Spleen (tissue), 7 donors: ENCODE measurements around the gene OPRL1.

ENCODE experiments used
- POLR2A ChIP-seq, 3 donors: fragments of 450-650 bp; IDR thresholded peaks; one replicate each; pipeline ENCODE4 v1.5.1; 2017; ENCODE audit warnings: antibody characterized with exemption in 3 of 3, mild to moderate bottlenecking in 1 of 3
- TF ChIP-seq, protein P1 (sequence below), 11 experiments: fragments of 200-600 bp in 7 of 11; fragments of 450-650 bp in 4 of 11; sonication (generic) in 4 of 11; IDR thresholded peaks in 8 of 11; conservative IDR thresholded peaks in 3 of 11; 1 replicate in 7 of 11; 2 replicates in 4 of 11; pipeline versions ENCODE4 v1.4.0 to v1.8.0; 2016 to 2021; ENCODE audit warnings: antibody characterized with exemption in 11 of 11, inconsistent platforms in 4 of 11, mild to moderate bottlenecking in 1 of 11
- donor health status: DM: no; HTN: no; CAD: no; lungs with moderate emphysema.
- donor health status: DM: no; HTN: no; CAD: no.
- donor health status: DM: no; HTN: no; CAD: no.

DNA sequence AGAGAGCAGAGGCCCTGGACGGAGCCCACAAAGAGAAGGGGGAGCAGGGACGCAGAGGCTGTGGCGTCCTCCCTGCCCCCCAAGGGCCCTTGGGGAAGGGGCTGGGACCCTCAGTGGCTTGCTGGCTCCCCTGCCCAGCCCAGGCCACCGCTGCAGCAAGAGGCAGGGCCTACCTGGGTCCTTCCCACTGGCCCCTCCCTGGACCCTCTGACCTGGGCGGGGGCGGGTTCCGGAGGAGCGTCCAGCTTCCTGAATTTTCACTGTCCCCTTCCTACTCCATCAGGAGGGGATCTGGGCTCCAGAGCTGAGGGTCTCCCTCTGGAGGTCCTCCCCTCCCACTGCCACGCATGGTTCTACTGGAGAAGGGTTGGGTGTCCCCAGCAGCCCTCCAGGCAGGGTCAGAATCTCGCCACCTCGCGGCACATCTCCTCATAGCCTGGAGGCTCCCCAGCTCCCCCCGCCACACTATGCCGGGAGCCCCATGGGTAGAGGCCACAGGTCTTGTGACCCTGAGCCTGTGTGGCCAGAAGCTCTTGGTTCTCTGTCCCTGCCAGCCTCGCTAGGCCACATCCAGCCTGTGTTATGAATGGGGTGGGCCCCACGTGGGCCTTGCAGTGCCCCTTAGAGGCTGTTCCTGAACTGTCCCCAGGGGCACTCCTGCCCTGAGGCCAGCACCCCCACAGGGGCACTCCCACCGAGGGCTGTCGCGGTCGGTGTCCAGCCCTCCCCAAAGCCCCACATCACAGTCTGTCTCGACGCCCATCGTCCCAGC lies 29.4 kb upstream of the OPRL1 start:
- TF ChIP-seq, protein P1, sequence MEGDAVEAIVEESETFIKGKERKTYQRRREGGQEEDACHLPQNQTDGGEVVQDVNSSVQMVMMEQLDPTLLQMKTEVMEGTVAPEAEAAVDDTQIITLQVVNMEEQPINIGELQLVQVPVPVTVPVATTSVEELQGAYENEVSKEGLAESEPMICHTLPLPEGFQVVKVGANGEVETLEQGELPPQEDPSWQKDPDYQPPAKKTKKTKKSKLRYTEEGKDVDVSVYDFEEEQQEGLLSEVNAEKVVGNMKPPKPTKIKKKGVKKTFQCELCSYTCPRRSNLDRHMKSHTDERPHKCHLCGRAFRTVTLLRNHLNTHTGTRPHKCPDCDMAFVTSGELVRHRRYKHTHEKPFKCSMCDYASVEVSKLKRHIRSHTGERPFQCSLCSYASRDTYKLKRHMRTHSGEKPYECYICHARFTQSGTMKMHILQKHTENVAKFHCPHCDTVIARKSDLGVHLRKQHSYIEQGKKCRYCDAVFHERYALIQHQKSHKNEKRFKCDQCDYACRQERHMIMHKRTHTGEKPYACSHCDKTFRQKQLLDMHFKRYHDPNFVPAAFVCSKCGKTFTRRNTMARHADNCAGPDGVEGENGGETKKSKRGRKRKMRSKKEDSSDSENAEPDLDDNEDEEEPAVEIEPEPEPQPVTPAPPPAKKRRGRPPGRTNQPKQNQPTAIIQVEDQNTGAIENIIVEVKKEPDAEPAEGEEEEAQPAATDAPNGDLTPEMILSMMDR (IDR thresholded peaks at IDR 0.05 in 8 of 11, conservative IDR thresholded peaks at IDR 0.05 in 3 of 11): peak in 1 of 11 experiments; percentile 19
- TF ChIP-seq POLR2A (IDR thresholded peaks at IDR 0.05): no peak
